ENCODE measurements around the gene CLMP. TPM values are rescaled to one million over a fixed set of nuclear protein-coding genes. Genes with fewer than 3 reads are reported as not detected.

Gene CLMP
- polyA plus RNA-seq, 3 donors, result 0.33 TPM; not detected in 2

- intact Hi-C loops (cut with micrococcal nuclease), result loop anchor here in 1 of 2 donors (5.0 to 10.0 kb wide), 2 partner anchors 257 to 424 kb away; no protein-coding TSS in a partner anchor
- Mint-ChIP-seq H3K9me3 (peaks cover 0 to 5% (median 0%) of the 10 kb centered on the region in 7 donors), H3K4me3 (no peak overlapping the region), H3K27me3 (ENCODE audit: low read depth in 3 of 3) (peaks cover 0 to 2% (median 0%) of the 10 kb centered on the region in 3 donors), H3K36me3 (peaks cover 28 to 33% of the 10 kb centered on the region in 2 donors), H3K4me1 (peaks cover 10% of the 10 kb centered on the region), H3K27ac (peak overlapping the region in 1 of 7 donors; percentile 28)
- no peak overlapping the region for H3K4me2 ChIP-seq (replicated peaks; ENCODE audit: extremely low read depth, low read length, poor library complexity, severe bottlenecking)
- no peaks in the 10 kb centered on the region for H3K4me1 ChIP-seq (ENCODE audit: control insufficient read depth in 1 of 2, insufficient read depth in 2 of 2, low read length in 2 of 2)
- peaks cover 35% of the 10 kb centered on the region for H4K20me1 ChIP-seq (ENCODE audit: insufficient read depth, low read length)
- no CpG with 5 or more reads among the region's 4 CpGs for WGBS (ENCODE audit: insufficient coverage)
- peaks cover 16 to 40% of the 10 kb centered on the region in 2 donors for H3K36me3 ChIP-seq (replicated peaks in 1 of 2; ENCODE audit: control insufficient read depth in 1 of 2, insufficient read depth in 2 of 2, low read length in 2 of 2)
- no peak overlapping the region for H3K9ac ChIP-seq (ENCODE audit: insufficient read depth, low read length, poor library complexity, severe bottlenecking)
- no peaks in the 10 kb centered on the region for H3K27me3 ChIP-seq (ENCODE audit: control insufficient read depth in 2 of 2, insufficient read depth in 2 of 2, low read length in 2 of 2)
- no peak for TF ChIP-seq CTCF (IDR thresholded peaks at IDR 0.05)
- DNase-seq, result no peak
- H3K79me2 ChIP-seq (ENCODE audit: insufficient read depth, low read length), result peaks cover 7% of the 10 kb centered on the region
- no peak overlapping the region for H3K27ac ChIP-seq (ENCODE audit: low read depth in 1 of 2, low read length in 2 of 2)
- no peaks in the 10 kb centered on the region for H3K9me3 ChIP-seq (replicated peaks in 1 of 2; ENCODE audit: control insufficient read depth in 1 of 2, insufficient read depth in 1 of 2, low read length in 2 of 2)
- no peak overlapping the region for H3K4me3 ChIP-seq (replicated peaks in 1 of 3; ENCODE audit: low read depth in 2 of 3, low read length in 3 of 3)
- no peak overlapping the region for H2AFZ ChIP-seq (ENCODE audit: insufficient read depth, low read depth, low read length, poor library complexity, severe bottlenecking)
Measured at GRCh38 chr11:123051634-123052033, 143.4 kb downstream of the CLMP start.

- Histone ChIP-seq H3K4me3 (replicated peaks in 1 of 3; ENCODE audit: low read depth in 2 of 3, low read length in 3 of 3) (no peak overlapping the region), H3K4me2 (replicated peaks; ENCODE audit: extremely low read depth, low read length, poor library complexity, severe bottlenecking) (no peak overlapping the region), H2AFZ (ENCODE audit: insufficient read depth, low read depth, low read length, poor library complexity, severe bottlenecking) (no peak overlapping the region), H3K27ac (ENCODE audit: low read depth in 1 of 2, low read length in 2 of 2) (no peak overlapping the region), H4K20me1 (ENCODE audit: insufficient read depth, low read length) (peaks cover 30% of the 10 kb centered on the region), H3K4me1 (ENCODE audit: control insufficient read depth in 1 of 2, insufficient read depth in 2 of 2, low read length in 2 of 2) (no peaks in the 10 kb centered on the region), H3K27me3 (ENCODE audit: control insufficient read depth in 2 of 2, insufficient read depth in 2 of 2, low read length in 2 of 2) (no peaks in the 10 kb centered on the region), H3K9me3 (replicated peaks in 1 of 2; ENCODE audit: control insufficient read depth in 1 of 2, insufficient read depth in 1 of 2, low read length in 2 of 2) (no peaks in the 10 kb centered on the region), H3K36me3 (replicated peaks in 1 of 2; ENCODE audit: control insufficient read depth in 1 of 2, insufficient read depth in 2 of 2, low read length in 2 of 2) (peaks cover 11 to 35% of the 10 kb centered on the region in 2 donors), H3K9ac (ENCODE audit: insufficient read depth, low read length, poor library complexity, severe bottlenecking) (no peak overlapping the region), H3K79me2 (ENCODE audit: insufficient read depth, low read length) (peaks cover 2% of the 10 kb centered on the region)
- Mint-ChIP-seq H3K9me3 (peaks cover 0 to 5% (median 0%) of the 10 kb centered on the region in 7 donors), H3K4me3 (no peak overlapping the region), H3K4me1 (peaks cover 6% of the 10 kb centered on the region), H3K27ac (peak overlapping the region in 1 of 7 donors; percentile 28), H3K36me3 (peaks cover 23 to 28% of the 10 kb centered on the region in 2 donors), H3K27me3 (ENCODE audit: low read depth in 3 of 3) (peaks cover 0 to 3% (median 1%) of the 10 kb centered on the region in 3 donors)
- intact Hi-C loops (cut with micrococcal nuclease), result loop anchor here in 1 of 2 donors (5.0 to 10.0 kb wide), 2 partner anchors 256 to 424 kb away; no protein-coding TSS in a partner anchor
- TF ChIP-seq CTCF (IDR thresholded peaks at IDR 0.05), result no peak
- WGBS (ENCODE audit: insufficient coverage), result 100% methylated on average over 4 of the region's 9 CpGs
- DNase-seq, result no peak
Measured at GRCh38 chr11:123051146-123051545, 143.9 kb downstream of the CLMP start.
